ENCODE measurements around the gene GOLGA6L24.
"Not testable (repeated sequence)": the region's sequence is repeated elsewhere in the genome, so short reads cannot be mapped to it uniquely, and the experiment has no call there.

GOLGA6L24 gene

GRCh38 chr15:28357984-28358383, at the start of gene GOLGA6L24:
TSS of gene GOLGA6L24 (minus strand) at chr15:28358084. CDS start at chr15:28358023, 61 bp downstream.
- DNase-seq = not testable (repeated sequence)

DNA sequence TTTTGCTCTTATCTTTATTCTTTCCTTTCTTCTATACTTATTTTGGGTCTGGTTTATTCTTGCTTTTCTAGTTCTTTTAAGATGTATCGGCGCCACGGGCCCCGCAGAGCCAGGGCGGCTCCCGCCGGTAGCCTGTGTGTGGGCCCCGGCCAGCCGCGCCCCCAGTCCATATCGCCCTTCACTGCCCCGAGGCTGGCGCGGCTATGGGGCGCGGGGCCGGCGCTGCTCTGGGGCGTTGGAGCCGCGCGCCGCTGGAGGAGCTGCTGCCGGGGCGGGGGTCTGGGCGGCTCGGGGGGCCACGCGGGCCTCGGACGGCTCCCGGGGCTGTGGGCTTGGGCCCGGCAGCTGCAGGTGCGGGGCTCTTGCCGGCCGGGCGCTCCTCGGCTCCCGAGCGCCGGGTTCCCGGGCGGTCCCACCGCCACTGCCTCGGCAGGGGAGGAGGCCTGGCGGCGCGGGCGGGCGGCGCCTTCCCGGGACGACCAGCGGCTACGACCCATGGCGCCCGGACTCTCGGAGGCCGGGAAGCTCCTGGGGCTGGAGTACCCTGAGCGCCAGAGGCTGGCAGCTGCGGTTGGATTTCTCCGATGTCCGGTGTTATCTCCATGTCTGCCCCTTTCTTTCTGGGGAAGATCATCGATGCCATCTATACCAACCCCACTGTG, 45.0 kb upstream of the GOLGA6L24 start:
- DNase-seq = not testable (repeated sequence)

- DNase-seq = not testable (repeated sequence)
Observed at GRCh38 chr15:28396022-28396421, 38.1 kb upstream of the GOLGA6L24 start.

- not testable (repeated sequence) for DNase-seq
Observed at GRCh38 chr15:28380053-28380452, 22.2 kb upstream of the GOLGA6L24 start.

- not testable (repeated sequence) for DNase-seq
Observed at GRCh38 chr15:28378364-28378763, 20.5 kb upstream of the GOLGA6L24 start, which contains the start of gene GOLGA8F. TSS of gene GOLGA8F (plus strand) at chr15:28378664. CDS start at chr15:28378762, 98 bp downstream.

- DNase-seq = not testable (repeated sequence)
Observed at GRCh38 chr15:28365502-28365901, 7.6 kb upstream of the GOLGA6L24 start.

DNA sequence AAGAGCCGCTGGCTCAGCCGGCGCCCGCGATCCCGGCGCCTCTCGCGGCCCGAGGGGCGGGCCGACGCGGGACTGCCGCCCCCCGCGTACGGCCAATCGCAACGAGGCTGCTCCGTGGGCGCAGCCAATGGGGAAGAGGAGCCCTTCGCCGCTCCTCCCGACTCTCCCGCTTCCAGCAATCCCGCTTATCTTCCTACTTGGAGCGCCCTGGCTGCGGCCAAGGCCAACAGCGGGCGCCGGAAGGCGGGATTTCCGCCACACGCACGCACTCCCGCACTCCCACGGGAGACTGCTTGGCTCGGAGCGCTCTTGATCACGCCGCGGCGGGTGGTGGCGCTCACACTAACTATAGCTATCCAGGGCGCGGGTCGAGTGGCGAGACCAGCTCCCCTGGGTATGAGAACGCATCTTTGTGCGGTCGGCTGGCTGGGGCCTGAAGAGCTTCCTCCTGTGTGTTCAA, 35.7 kb downstream of the GOLGA6L24 start, which contains the start of gene HERC2:
HERC2 (minus strand) TSS at position 51 of the 460 bp plus-strand sequence. CDS start 746 bp downstream, outside the sequence.
- DNase-seq = not testable (repeated sequence)

DNA sequence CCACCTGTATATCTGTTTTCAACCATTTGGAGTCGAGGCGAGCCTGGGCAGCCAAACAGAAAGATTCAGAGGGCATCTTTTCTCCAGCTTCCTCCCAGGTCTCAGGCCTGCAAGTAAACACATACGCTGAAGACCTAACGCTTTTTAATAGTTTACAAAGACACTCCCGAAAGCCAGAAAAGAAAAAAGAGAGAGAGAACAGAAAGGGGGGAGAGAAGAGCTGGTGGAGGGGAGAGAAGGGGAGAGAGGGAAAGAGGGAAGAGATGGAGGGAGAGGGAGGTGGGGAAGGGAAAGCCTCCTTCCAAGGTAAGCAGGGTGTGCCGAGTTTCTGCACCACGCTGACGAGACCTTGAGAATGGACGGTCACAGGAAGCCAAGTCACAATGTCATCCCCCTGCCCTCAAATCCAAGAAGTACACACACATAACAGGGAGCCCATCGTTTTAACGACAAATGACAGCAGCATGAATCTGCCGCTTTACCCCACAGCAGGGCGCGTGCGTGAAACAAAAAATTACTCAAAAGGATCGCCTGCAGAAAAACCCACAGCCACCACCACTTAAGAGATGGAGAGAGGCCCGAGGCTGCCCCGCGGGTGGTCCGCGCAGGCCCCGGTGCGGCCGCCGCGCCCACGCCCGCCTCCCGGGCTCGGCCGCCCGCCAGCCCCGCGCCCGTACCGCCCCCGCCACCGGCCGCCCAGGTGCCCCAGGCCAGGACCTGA, 36.4 kb downstream of the GOLGA6L24 start:
- DNase-seq = not testable (repeated sequence)

DNA sequence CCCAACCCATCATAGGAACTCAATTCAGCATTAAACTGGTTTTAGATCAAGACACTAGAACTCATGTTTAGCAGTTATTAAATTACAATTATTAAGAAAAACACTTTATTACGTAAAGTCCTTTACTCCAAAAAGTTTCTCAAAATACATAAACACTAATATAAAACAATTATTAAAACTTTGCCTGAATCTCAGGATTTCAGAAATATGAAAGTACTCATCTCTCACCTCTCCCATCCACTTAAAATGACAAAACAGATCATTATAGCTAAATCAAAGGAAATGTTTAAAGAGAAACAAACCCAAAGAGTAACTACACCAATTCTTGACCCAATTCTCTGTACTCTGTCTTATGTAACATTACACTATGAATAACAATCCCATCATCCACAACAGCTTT, 38.2 kb downstream of the GOLGA6L24 start:
- DNase-seq = not testable (repeated sequence)

- DNase-seq = not testable (repeated sequence)
Observed at GRCh38 chr15:28318828-28319227, 39.1 kb downstream of the GOLGA6L24 start.

- DNase-seq = not testable (repeated sequence)
Observed at GRCh38 chr15:28318122-28318521, 39.8 kb downstream of the GOLGA6L24 start.

GRCh38 chr15:28316958-28317357, 40.9 kb downstream of the GOLGA6L24 start:
- DNase-seq = not testable (repeated sequence)

- DNase-seq = not testable (repeated sequence)
Observed at GRCh38 chr15:28310454-28310853, 47.4 kb downstream of the GOLGA6L24 start.

DNA sequence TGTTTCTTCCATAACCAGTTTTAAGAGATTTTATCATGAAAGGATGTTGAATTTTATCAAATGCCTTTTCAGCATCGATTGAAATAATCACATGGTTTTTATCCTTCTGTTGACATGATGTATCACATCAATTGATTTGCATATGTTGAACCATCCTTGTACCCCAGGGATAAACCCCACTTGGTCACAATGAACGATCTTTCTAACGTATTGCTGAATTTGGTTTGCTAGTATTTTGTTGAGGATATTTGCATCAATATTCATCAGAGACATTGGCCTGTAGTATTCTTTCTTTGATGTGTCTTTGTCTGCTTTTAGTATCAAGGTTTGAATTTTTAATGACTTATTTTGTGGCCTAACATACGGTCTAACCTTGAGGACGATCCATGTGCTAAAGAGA, 49.2 kb downstream of the GOLGA6L24 start:
- not testable (repeated sequence) for DNase-seq
